HPDE6-E6E7 (cell line): Measurements from ENCODE around the gene NR2C2.

Experiments
- DNase-seq: peaks from one replicate; pipeline ENCODE4 v3.0.0; 2011; ENCODE audit warnings: missing footprints; ENCODE audit errors: extremely low spot score

NR2C2 gene

DNA sequence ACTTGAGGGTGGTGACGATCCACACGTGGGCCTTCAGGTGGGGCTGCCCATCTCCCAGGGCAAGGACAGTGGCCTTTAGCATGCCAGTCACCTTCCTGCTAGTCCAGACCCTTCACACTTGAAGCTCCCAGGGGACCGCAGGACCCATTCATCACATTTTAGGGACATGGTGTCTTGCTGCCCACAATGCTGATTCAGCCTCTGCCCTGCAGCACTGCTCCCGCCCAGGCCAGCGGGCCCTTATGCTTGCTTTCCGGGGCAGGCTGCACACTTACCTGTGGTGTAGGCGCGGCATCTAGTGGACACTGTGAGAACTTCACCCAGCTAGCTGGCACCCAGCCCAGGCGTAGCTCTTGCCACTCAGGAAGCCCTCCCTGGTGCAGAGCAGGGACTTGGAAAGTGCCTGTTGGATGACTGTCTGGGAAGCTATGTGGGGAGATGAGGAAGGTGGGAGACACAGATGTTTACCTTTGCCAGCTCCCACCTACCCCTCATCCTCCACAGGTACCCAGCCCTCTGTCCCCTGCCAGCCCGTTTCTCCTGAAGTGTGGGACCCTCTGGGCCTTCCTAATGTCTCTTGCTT, 26.3 kb upstream of the NR2C2 start:
- peak; percentile 17 for DNase-seq

DNA sequence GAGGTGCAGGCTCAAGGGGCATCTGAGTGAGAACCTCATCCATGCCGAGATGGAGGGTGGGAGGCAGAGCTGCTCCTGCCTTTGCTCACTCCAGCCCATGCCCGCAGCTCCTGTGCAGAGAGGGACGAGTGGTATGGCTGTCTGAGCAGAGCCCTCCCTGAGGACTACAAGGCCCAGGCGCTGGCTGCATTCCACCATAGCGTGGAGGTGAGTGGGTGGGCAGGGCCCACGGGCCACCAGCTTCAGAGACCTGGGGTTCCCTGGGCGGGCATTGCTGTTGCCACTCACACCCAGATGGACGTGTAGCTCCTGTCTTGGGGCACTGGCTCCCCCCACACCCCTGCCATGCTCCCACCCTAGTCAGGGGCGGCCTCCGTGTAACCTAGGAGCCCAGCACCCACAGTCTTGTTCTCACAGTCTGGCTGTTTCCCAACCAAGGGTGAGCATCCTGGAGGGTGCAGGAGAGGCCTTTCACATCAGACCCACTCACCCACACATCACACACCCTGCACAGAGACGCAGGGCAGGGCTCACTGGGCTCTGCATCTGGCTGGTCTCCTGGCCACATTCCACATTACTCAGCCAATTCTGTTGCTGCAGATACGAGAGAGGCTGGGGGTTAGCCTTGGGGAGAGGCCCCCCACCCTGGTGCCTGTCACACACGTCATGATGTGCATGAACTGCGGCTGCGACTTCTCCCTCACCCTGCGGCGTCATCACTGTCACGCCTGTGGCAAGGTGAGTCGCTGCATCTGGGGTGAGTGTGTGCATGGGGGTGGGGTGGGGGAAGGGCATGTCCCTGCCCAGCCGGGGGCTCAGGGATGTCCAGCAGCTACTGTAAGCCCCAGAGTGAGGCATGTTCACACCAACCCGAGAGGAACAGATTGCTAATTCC, 25.3 kb upstream of the NR2C2 start:
- DNase-seq: no peak

DNA sequence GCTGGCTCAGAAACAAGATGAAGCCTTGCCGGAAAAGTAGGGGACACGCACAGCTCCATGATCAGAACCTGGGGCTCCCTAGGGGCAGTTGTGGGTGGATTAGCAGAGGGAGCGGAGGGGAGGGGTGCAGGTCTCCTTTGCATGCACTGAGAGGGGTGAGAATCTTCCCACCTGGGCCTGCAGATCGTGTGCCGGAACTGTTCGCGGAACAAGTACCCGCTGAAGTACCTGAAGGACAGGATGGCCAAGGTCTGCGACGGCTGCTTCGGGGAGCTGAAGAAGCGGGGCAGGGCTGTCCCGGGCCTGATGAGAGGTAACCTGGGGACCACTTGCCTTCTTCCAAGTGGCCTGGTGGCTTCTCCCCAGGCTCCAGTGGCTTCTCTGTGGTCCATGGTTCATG, 24.5 kb upstream of the NR2C2 start:
- DNase-seq: no peak

DNA sequence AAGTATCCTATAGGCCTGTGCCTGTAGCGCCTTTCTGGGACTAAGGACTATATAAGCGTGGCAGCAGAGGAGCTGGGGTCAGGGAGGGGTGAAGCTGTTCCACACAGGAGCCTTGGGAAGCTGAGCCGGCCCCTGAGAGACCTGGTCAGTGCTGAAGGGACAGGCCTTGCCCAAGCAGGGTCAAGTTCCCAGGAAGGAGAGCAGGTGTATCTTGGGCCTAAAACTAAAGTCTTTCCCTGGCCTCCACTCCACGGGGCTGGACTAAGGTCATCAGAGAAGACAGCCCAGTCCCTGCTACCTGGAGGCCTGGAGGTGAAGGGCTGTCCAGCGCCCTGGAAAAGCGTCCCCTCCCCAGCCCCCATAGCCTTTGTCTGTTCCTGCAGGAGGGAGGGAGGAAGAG, 23.9 kb upstream of the NR2C2 start:
- no peak for DNase-seq

DNA sequence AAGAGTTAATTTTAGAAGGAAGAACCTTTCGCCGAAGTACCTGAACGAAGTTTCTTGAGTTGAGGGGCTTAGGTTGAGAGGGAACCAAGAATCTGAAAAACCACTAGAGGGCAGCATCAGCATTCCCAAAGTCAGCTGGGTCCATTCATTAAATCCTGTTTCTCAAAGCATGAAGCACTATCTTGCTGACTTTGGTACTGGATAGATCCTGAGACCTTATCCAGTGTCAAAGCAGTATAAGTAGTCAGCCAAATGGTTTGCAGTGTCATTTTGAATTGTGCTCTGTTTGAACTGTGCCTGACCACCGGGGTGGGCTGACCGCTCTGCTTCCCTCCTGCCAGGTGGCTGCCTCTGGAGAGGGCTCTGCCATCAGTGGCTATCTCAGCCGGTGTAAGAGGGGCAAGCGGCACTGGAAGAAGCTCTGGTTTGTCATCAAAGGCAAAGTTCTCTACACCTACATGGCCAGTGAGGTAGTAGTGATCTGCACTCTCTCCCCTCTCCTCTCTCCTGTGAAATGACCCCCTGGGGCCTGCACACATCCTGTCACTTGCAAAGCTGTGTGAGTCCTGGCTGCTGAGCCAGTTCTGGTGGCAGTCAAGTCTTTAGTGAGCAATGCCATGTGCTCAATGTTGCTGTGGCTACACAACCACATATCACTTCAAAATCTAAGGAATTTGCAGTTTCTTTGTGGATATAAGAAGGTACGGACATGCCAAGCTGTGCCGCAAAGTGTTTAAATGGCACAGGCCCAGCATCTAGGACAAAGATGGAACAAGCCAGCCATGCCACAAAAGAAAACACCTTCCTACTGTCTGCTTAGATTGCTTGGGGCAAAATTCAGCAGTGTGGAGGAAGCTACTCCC, 21.4 kb upstream of the NR2C2 start:
- DNase-seq: no peak

DNA sequence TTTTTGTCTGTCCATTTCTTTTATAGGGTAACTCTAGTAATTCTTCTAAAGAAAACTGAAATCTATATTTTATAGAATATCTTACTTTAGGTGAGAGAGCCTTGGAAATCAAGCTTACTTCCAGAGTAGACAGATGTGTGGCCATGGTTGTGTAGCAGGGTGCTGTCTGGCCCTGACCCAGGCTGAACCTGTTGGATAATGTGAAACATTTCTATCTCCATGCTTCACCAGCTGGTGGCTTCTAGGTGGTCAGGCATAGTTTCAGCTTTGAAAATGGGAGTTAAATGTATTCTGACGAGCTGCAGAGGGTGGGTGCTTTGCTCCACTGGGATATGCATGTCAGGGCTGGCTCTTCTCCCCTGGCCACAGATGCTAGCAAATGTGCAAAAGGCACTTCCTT, 20.8 kb upstream of the NR2C2 start:
- no peak for DNase-seq

DNA sequence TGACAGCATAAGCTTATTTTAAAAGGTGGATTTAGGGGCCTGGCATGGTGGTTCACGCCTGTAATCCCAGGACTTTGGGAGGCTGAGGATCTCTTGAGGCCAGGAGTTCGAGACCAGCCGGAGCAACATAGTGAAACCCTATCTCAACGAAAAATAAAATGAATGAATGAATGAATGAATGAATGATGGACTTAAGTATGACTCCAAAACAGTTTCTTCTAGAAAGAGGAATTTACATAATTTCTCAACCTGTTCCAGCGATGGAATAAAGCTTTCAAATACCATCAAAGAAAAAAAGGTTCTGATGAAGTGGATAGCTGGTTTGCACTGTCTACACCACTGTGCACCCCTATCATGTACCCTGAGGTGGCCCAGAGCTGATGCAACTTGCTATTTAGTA, 20.1 kb upstream of the NR2C2 start:
- DNase-seq: no peak

DNA sequence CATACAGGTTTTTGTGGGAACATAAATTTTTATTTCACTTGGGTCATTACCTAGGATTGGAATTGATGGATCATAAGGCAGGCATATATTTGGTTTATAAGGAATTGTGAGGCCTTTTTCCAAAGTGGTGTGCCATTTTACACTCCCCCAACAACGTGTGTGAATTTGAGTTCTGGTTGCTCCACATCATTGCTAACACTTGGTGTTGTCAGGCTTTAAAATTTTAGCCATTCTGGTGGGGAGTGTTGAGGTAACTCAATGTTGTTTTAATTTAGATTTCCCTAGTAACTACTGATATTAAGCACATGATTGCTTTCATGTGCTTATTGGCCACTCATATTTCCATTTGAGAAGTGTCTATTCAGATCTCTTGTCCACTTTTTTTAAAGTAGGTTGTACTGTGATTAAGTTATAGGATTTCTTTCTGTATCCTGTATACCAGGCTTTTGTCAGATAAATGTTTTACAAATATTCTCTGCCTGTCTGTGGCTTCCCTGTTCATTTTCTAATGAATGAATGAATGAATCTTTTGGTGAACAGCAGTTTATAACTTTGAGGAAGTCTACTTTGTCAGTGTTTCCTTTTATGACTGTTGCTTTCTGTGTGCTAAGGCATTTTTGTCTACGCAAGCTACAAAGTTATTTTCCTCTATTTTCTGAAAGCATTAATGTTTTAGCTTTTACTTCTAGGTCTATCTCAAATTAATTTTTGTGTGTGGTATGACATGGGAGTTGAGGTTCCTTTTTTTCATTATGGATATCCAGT, 17.9 kb upstream of the NR2C2 start:
- no peak for DNase-seq

DNA sequence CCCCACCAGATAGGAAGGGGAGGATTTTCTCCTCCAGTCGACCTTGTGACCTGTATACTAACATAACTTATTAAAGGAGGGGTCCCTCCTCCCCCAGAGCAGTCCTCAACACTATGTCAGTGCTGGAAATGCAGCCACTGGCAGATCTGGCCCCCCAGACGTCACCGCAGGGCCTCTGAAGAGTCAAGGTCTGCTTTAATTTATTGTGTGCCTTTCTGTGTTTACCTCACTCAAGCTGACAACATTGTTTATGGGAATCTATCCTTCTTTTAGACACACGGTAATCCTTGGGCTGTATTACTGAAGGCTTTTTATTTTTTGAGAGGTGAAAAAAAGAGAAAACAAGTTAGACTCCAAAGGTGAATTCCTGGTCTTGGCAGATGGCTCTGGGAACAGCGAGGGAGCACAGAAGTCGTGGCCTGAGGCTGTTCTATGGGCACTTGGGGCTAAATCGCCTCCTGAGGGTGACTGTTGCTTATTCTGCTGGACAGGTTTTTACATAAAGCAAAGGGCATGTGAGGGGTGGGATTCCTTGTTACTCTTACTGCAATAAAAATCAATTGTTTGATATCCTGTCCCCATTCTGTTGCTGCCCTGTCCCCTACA, 13.5 kb upstream of the NR2C2 start:
- DNase-seq: no peak

DNA sequence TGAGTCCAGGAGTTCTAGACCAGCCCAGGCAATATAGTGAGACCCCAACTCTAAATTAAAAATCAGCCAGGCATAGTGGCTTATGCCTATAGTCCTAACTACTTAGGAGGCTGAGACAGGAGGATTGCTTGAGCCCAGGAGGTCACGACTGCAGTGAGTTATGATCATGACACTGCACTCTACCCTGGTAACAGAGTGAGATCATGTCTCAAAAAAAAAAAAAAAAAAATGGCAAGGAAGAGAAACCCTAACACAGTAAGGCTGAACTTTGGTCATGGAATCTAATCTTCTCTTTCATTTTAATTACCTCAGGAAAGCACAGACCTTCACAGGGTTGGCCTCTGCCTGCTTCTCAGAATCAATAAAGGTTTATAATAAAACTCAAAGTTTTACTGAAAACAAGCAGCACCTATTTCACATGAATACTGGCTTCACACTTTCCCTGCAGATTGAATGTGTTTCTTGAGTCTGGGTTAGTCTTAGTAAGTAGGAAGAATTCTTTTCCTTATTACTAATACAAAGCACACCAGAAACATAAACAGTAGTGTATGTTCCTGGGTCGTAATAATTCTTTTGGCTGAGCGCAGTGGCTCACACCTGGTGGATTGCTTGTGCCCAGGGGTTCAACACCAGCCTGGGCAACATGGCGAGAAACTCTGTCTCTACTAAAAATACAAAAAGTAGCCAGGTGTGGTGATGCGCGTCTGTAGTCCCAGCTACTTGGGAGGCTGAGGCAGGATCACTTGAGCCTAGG, 11.6 kb upstream of the NR2C2 start:
- DNase-seq: no peak

DNA sequence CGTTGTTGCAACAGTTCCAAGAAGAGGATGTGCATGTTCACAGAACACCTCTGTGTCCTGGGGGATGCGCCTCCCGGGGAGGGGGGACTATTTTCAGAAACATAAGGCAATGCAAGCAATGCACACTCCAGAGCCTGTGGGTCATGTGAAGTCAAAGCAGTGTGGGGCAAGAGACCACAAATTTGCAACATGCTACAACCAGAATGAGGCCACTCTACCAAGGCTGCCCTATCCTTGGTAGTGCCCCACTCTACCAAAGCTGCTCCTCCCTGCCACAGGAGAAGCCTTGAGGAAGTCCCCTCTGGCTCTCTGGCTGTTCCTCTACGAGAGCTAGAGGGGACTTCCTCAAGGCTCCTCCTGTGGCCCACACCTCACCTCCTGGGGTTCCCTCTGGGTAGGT, 8.4 kb upstream of the NR2C2 start:
- no peak for DNase-seq

DNA sequence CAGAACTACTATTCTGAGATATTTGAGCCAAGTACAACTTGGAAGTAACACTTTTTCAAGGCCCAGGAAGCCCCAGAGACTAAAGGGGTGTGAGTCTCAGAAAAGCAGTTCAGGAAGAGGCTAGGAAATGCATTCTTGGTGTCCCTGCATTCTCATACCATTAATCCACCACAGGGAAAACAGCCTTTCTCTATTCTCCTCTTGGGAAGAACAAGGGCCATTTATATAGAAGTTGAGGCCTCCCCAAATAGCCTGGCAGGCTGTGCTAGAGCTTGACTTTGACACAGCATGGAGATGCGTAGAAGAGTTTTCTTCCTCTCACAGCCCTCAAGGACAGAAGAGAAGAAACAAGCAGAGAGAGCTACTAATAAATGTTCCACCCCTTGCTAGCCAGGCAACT, 5.5 kb upstream of the NR2C2 start:
- no peak for DNase-seq

DNA sequence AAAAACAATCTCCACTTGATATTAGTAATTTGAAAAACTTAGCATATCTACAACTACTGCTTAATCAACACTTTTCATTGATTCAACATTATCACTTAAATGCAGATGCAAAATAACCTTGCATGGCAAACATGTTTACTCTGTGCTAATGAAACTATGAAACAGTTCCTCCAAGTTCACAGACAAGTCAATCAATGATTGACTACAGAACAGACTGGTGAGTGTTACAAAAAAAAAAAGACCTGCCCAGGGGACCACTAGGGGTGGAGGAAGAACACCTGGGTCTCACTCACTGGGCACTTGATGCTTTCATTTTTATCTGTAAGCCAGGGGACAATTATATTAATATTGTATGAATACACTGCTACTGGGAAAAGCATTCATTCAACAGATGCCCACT, 4.3 kb upstream of the NR2C2 start:
- no peak for DNase-seq

DNA sequence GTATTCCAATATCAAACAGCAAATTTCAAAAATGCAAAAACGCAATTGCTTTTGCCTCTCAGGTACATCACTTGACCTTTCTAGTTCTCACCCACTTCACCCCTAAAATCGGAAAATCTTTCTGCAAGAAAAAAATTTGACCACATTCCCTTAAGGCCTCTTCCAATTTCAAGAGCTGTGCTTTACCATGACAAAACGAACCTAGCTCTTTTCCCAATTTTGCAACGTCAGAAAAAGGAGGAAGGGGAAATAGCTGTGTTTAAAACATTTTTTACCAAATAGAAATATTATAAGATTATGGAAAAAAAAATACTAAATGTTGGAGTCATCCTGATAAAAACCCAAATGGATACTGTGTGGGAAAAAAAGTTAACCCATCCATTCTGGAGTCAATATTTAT, 1.1 kb upstream of the NR2C2 start:
- DNase-seq: no peak

DNA sequence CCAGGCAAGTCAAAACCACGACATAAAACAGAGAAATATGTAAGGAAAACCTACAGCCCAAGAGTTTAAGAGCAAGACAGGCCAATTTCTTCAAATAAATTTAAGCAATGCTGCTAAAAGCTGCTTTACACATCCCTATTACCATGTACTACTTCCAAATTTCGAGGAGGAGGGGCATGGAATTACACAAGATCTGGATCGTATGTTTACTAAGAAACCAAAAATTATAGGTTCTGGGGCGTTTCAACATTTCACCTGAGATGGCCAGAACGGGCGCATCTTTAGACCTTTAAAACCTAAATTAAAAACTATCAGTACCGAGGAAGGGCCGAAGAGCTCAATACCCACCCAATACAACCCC, 664 bp upstream of the NR2C2 start:
- no peak for DNase-seq

DNA sequence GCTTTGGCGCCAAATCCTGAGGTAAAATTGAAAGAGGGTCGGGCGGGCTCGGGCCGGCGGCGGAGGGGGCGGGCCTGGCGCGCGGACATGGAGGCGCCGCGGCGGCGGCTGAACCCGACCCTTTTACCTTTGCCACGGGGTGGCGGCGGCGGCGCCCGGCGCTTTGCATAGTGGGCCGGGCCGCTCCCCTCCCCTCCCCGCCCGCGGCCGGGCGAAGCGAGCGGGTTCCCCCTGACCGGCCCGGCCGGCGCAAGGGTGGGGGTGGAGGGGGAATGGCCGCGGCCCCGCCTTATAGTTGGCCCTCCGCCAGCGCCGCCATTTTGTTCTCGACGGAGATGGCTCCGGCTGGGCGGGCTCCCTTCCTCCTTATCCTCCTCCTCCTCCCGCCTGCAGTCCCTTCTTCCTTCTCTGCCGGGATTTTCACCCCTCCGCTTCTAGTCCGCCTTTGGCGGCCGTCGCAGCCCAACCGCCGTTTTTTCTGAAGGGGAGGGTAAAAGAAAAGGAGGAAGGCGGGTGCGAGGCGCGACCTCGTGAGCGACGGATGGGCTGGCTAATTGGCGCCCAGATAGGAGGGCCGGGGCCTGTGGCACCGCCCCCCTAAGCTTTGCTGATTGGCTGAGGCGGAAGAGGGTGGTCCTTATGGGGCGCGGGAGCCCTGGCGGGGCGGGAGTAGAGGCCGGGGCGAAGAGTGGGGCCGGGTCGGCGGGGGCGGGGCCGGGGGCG, 664 bp downstream of the NR2C2 start:
- peak; percentile 75 for DNase-seq

DNA sequence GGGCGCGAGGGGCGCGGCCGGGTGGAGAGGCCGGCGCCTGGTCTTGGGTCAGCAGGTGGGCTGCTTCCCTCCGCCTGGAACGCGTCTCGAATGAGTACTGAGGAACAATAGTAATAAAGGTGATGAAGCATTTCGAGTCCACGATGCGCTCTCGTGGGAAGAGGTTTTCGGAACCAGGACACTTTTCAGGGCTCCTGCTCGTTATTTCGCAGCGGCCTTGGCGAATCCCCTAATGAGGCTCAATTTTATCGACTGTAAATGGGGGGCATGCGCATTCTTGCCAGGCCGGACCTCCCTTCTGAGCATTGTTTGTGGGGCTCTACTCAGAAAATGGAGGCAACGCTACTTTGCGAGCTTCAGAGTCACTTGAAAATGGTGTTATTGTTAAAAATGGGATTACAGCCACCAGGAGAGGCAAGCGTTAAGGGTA, 1.2 kb downstream of the NR2C2 start:
- no peak for DNase-seq

DNA sequence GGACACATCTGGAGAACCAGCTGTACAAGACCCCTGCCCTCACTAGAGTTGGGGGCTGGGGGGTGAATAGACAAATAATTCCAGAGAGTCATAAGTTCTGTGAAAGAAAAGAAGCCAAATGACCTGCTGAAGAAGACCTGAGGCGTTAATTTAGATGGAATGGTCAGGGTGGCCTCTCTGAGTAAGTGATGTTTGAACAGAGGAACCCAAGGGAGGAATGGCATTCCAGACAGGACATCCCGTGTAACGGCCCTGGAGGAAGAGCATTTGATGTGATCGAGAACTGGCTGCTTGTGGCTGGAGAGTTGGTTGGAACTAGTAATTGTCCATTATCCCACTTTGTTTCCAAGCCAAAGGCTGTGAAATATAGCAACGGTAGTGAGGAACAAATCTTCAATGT, 1.7 kb downstream of the NR2C2 start:
- DNase-seq: no peak

DNA sequence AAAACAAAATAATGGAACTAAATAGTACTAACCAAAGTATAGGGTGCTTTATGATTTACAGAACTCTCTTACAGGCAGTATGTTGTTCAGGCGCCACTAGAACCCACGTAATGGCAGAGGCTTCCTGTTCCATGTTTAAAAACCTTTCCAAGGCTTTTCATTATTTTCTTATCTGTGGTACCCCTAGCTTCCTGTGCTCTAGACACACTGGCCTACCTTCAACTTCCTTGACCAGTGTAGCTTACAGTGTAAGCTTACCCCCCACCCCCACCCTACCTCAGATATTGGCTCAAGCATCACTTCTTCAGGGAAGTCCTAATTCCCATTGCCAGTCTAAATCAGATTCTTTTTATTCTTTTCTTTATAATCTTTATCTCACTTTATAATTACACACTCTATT, 2.9 kb downstream of the NR2C2 start:
- no peak for DNase-seq

DNA sequence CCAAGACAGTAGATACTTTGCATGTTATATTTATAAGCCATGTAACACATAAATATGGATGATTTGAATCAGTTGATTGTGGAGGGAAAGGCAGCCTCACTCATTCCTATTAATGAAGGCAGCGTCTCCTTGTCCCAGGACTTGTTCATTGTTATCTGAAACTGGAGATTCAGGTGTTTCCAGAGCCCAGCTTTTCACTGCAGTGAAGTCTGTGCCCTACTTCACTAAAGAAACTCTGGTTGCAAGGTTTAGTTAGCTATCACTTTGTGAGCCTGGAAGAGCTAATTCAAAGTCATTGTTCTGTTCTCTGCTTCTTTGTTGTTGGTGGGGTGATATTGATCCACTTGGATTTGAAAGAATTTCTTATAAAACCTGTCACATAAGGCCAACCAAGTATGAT, 9.8 kb downstream of the NR2C2 start:
- DNase-seq: no peak
